ENCODE data around the gene HIP1. TPM values are rescaled to one million over a fixed set of nuclear protein-coding genes. Genes with fewer than 3 reads are reported as not detected.
"Not testable (repeated sequence)": the region's sequence is repeated elsewhere in the genome, so short reads cannot be mapped to it uniquely, and the experiment has no call there.

The HIP1 gene
- total RNA-seq, 1 donor from 2014 or later = 51.5 TPM

- no peaks in the 10 kb centered on the region for H3K27me3 ChIP-seq (ENCODE audit: low read depth)
- peaks cover 9% of the 10 kb centered on the region for H3K4me1 ChIP-seq
- TF ChIP-seq CTCF (IDR thresholded peaks at IDR 0.05) = no peak
- intact Hi-C loops (cut with DNase I) = no loop called here
- H3K9me3 ChIP-seq = no peaks in the 10 kb centered on the region
- no peak overlapping the region for H3K4me3 ChIP-seq
- H3K36me3 ChIP-seq = no peaks in the 10 kb centered on the region
- DNase-seq (no peak), ATAC-seq (no peak)
- H3K27ac ChIP-seq = no peak overlapping the region
These were observed 40.4 kb downstream of the HIP1 start for GRCh38 chr7:75698358-75698757.

- TF ChIP-seq CTCF (IDR thresholded peaks at IDR 0.05) = no peak
- peak; percentile 63 for DNase-seq
These were observed 42.3 kb downstream of the HIP1 start for GRCh38 chr7:75696263-75697037.

GRCh38 chr7:75694638-75695399, 43.9 kb downstream of the HIP1 start:
- H3K9me3 ChIP-seq = no peaks in the 10 kb centered on the region
- no peak overlapping the region for H3K27ac ChIP-seq
- intact Hi-C loops (cut with DNase I) = no loop called here
- peaks cover 9% of the 10 kb centered on the region for H3K4me1 ChIP-seq
- H3K27me3 ChIP-seq (ENCODE audit: low read depth) = no peaks in the 10 kb centered on the region
- no peak overlapping the region for H3K4me3 ChIP-seq
- H3K36me3 ChIP-seq = no peaks in the 10 kb centered on the region
- no peak for TF ChIP-seq CTCF (IDR thresholded peaks at IDR 0.05)
- DNase-seq = no peak
- no peak for ATAC-seq

More at GRCh38 chr7:75696263-75697037, 42.3 kb downstream of the HIP1 start:
- Histone ChIP-seq H3K4me1 (peaks cover 9% of the 10 kb centered on the region), H3K4me3 (no peak overlapping the region), H3K9me3 (no peaks in the 10 kb centered on the region), H3K36me3 (no peaks in the 10 kb centered on the region), H3K27me3 (ENCODE audit: low read depth) (no peaks in the 10 kb centered on the region), H3K27ac (no peak overlapping the region)
- intact Hi-C loops (cut with DNase I) = no loop called here
- peak; percentile 69 to 74 for ATAC-seq

GRCh38 chr7:75693668-75694067, 45.1 kb downstream of the HIP1 start:
- ATAC-seq; DNase-seq; H3K9me3 ChIP-seq; H3K36me3 ChIP-seq; H3K27ac ChIP-seq; H3K27me3 ChIP-seq (ENCODE audit: low read depth); H3K4me3 ChIP-seq; intact Hi-C loops (cut with DNase I): not testable (repeated sequence)
- H3K4me1 ChIP-seq = peaks cover 13% of the 10 kb centered on the region

- Histone ChIP-seq H3K4me3 (no peak overlapping the region), H3K9me3 (no peaks in the 10 kb centered on the region), H3K27me3 (ENCODE audit: low read depth) (no peaks in the 10 kb centered on the region), H3K36me3 (no peaks in the 10 kb centered on the region), H3K4me1 (peaks cover 17% of the 10 kb centered on the region), H3K27ac (no peak overlapping the region)
- no peak for DNase-seq
- intact Hi-C loops (cut with DNase I) = no loop called here
- TF ChIP-seq CTCF (IDR thresholded peaks at IDR 0.05) = no peak
- peak; percentile 18 to 31 for ATAC-seq
These were observed 46.8 kb downstream of the HIP1 start for GRCh38 chr7:75691793-75692543.

Measured in lower lobe of right lung (tissue), 2 donors.